Measurements from ENCODE around the gene ISCA2. TPM values are rescaled to one million over a fixed set of nuclear protein-coding genes. Genes with fewer than 3 reads are reported as not detected.

Gene ISCA2
- total RNA-seq, 1 donor from 2014 or later: 21.2 TPM

GRCh38 chr14:74510959-74511409, 17.4 kb downstream of the ISCA2 start:
- H4K20me1 ChIP-seq (ENCODE audit: insufficient read depth, low read length): no peaks in the 10 kb centered on the region
- H3K27ac ChIP-seq (ENCODE audit: low read depth, low read length): peak overlapping the region; percentile 73
- H3K4me1 ChIP-seq (ENCODE audit: insufficient read depth, low read length): peaks cover 49% of the 10 kb centered on the region
- no peak overlapping the region for H3K4me3 ChIP-seq (ENCODE audit: insufficient read depth, low read depth, low read length)
- DNase-seq (ENCODE audit: low read depth) (peak; percentile 52), FAIRE-seq (no peak)
- H3K4me1 Mint-ChIP-seq (ENCODE audit: low read depth, unreplicated experiment): peaks cover 28% of the 10 kb centered on the region
- no peak overlapping the region for H3K27ac Mint-ChIP-seq (ENCODE audit: unreplicated experiment)
- no peaks in the 10 kb centered on the region for H3K9me3 ChIP-seq (ENCODE audit: insufficient read depth, low read depth, low read length)
- peaks cover 14% of the 10 kb centered on the region for H3K36me3 ChIP-seq (ENCODE audit: insufficient read depth, low read length)
- no peaks in the 10 kb centered on the region for H3K79me2 ChIP-seq (ENCODE audit: insufficient read depth, low read length)
- H3K36me3 Mint-ChIP-seq (ENCODE audit: low read depth, unreplicated experiment): peaks cover 45% of the 10 kb centered on the region
- no peaks in the 10 kb centered on the region for H3K27me3 ChIP-seq (ENCODE audit: insufficient read depth, low read length)
- peak overlapping the region; percentile 58 for H3K4me2 ChIP-seq (ENCODE audit: low read length)
- H3K27me3 Mint-ChIP-seq (ENCODE audit: low read depth, unreplicated experiment): peaks cover 8% of the 10 kb centered on the region
- H2AFZ ChIP-seq (ENCODE audit: low read depth, low read length): no peak overlapping the region
- H3K9me3 Mint-ChIP-seq (ENCODE audit: unreplicated experiment): peaks cover 3% of the 10 kb centered on the region
- no peak overlapping the region for H3K4me3 Mint-ChIP-seq (ENCODE audit: unreplicated experiment)
- H3K9ac ChIP-seq (ENCODE audit: low read length): peak overlapping the region; percentile 56
- TF ChIP-seq CTCF (IDR thresholded peaks at IDR 0.05; ENCODE audit: insufficient read depth, low read depth, low read length): no peak
- TF ChIP-seq EZH2 (IDR thresholded peaks at IDR 0.05; ENCODE audit: insufficient read depth, low read length): no peak

GRCh38 chr14:74511966-74512830, 18.6 kb downstream of the ISCA2 start:
- H3K4me3 Mint-ChIP-seq (ENCODE audit: unreplicated experiment): no peak overlapping the region
- H3K4me1 Mint-ChIP-seq (ENCODE audit: low read depth, unreplicated experiment): peaks cover 38% of the 10 kb centered on the region
- no peaks in the 10 kb centered on the region for H3K9me3 ChIP-seq (ENCODE audit: insufficient read depth, low read depth, low read length)
- FAIRE-seq (no peak), DNase-seq (ENCODE audit: low read depth) (no peak)
- H3K36me3 ChIP-seq (ENCODE audit: insufficient read depth, low read length): peaks cover 8% of the 10 kb centered on the region
- H3K4me2 ChIP-seq (ENCODE audit: low read length): no peak overlapping the region
- no peaks in the 10 kb centered on the region for H3K27me3 ChIP-seq (ENCODE audit: insufficient read depth, low read length)
- H3K27ac Mint-ChIP-seq (ENCODE audit: unreplicated experiment): peak overlapping the region; percentile 12
- H3K9me3 Mint-ChIP-seq (ENCODE audit: unreplicated experiment): peaks cover 3% of the 10 kb centered on the region
- H4K20me1 ChIP-seq (ENCODE audit: insufficient read depth, low read length): no peaks in the 10 kb centered on the region
- H3K27me3 Mint-ChIP-seq (ENCODE audit: low read depth, unreplicated experiment): peaks cover 8% of the 10 kb centered on the region
- no peak for TF ChIP-seq EZH2 (IDR thresholded peaks at IDR 0.05; ENCODE audit: insufficient read depth, low read length)
- TF ChIP-seq CTCF (IDR thresholded peaks at IDR 0.05; ENCODE audit: insufficient read depth, low read depth, low read length): no peak
- no peaks in the 10 kb centered on the region for H3K79me2 ChIP-seq (ENCODE audit: insufficient read depth, low read length)
- peaks cover 46% of the 10 kb centered on the region for H3K36me3 Mint-ChIP-seq (ENCODE audit: low read depth, unreplicated experiment)
- H3K27ac ChIP-seq (ENCODE audit: low read depth, low read length): peak overlapping the region; percentile 73
- H3K4me3 ChIP-seq (ENCODE audit: insufficient read depth, low read depth, low read length): no peak overlapping the region
- peaks cover 56% of the 10 kb centered on the region for H3K4me1 ChIP-seq (ENCODE audit: insufficient read depth, low read length)
- H2AFZ ChIP-seq (ENCODE audit: low read depth, low read length): no peak overlapping the region
- peak overlapping the region; percentile 56 for H3K9ac ChIP-seq (ENCODE audit: low read length)

Measured in astrocyte (in vitro differentiated cells and primary cell).